ENCODE measurements around the gene KYAT1.

Gene KYAT1

GRCh38 chr9:128788445-128788844 is 93.3 kb downstream of the KYAT1 start:
- Histone ChIP-seq H3K36me3 (peaks cover 23% of the 10 kb centered on the region), H3K27me3 (no peaks in the 10 kb centered on the region), H3K4me1 (no peaks in the 10 kb centered on the region), H3K9me3 (no peaks in the 10 kb centered on the region), H3K4me3 (ENCODE audit: low read depth, low read length) (peak overlapping the region; percentile 78)
- no peak for TF ChIP-seq CTCF (IDR thresholded peaks at IDR 0.05; ENCODE audit: low read depth, low read length)
- no peak for DNase-seq

- Histone ChIP-seq H3K4me3 (ENCODE audit: low read depth, low read length) (peak overlapping the region; percentile 78), H3K4me1 (no peaks in the 10 kb centered on the region), H3K27me3 (no peaks in the 10 kb centered on the region), H3K9me3 (no peaks in the 10 kb centered on the region), H3K36me3 (peaks cover 15% of the 10 kb centered on the region)
- no peak for DNase-seq
- no peak for TF ChIP-seq CTCF (IDR thresholded peaks at IDR 0.05; ENCODE audit: low read depth, low read length)
Measured at GRCh38 chr9:128787659-128788058, 94.1 kb downstream of the KYAT1 start.

- peak within 1 kb of the TSS; percentile 78 for H3K4me3 ChIP-seq (ENCODE audit: low read depth, low read length)
- H3K4me1 ChIP-seq = no peaks in the 10 kb centered on the region
- H3K27me3 ChIP-seq = no peaks in the 10 kb centered on the region
- peaks cover 9% of the 10 kb centered on the region; the same call in 1 of the 2 replicates for H3K36me3 ChIP-seq
- TF ChIP-seq CTCF (IDR thresholded peaks at IDR 0.05; ENCODE audit: low read depth, low read length) = no peak
- no peaks in the 10 kb centered on the region for H3K9me3 ChIP-seq
- DNase-seq = peak; percentile 93
Measured at GRCh38 chr9:128786681-128787601, 94.8 kb downstream of the KYAT1 start, which contains the start of gene TBC1D13. Gene TBC1D13, plus strand, starts transcription at chr9:128787253. Its CDS starts 101 bp downstream, at chr9:128787354.

- TF ChIP-seq CTCF (IDR thresholded peaks at IDR 0.05; ENCODE audit: low read depth, low read length) = no peak
- no peak for DNase-seq
- Histone ChIP-seq H3K27me3 (no peaks in the 10 kb centered on the region), H3K4me1 (no peaks in the 10 kb centered on the region), H3K9me3 (no peaks in the 10 kb centered on the region), H3K36me3 (peaks cover 3% of the 10 kb centered on the region; the same call in 1 of the 2 replicates), H3K4me3 (ENCODE audit: low read depth, low read length) (no peak overlapping the region)
Measured at GRCh38 chr9:128785427-128785826, 96.3 kb downstream of the KYAT1 start.

Measured in BE2C (cell line).